GM21737 (cell line): ENCODE results near the gene XPO5.
"Not testable (repeated sequence)": the region's sequence is repeated elsewhere in the genome, so short reads cannot be mapped to it uniquely, and the experiment has no call there.

ENCODE experiments used
- ATAC-seq: cut with Tn5 transposase; IDR thresholded peaks from one replicate; pipeline ENCODE4 v1.9.1; 2021; ENCODE audit warnings: mild to moderate bottlenecking, moderate library complexity; ENCODE audit not compliant: unreplicated experiment

XPO5 gene

GRCh38 chr6:43584892-43585570, 9.2 kb upstream of the XPO5 start:
- no peak for ATAC-seq

DNA sequence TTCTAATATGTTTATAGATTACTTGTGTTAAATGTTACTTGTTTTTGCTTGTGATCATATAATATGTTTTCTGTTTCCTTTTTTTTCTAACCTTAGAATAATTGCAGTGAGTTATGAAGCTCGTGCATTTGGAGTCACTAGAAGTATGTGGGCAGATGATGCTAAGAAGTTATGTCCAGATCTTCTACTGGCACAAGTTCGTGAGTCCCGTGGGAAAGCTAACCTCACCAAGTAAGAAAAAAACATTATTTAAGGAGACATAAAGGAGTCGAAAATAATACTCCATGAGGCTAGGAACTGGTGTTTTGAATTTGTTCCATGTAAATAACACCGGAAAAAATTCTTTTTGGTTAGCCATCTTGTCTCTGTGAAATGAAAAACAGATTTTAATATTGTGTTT, 7.1 kb upstream of the XPO5 start:
- ATAC-seq: no peak

- ATAC-seq: no peak
Measured at GRCh38 chr6:43579171-43579570, 3.3 kb upstream of the XPO5 start.

DNA sequence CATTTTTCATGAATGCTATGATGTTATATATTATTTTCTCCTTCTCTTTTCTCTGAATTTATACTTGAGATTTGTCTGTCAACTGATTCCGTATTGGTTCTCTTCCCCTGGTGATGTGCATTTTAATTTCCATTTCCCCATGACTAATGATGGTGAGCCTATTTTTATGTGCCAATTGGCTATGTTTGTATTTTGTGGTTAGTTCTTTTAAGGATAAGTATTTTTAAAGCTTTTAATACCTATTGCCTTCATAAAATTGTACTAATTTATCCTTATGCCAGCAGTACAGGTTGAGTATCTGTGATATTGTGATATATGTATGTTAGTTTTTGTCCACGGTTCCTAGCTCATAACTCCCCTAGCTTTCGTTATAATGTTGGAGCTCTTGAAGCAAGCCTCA, 2.9 kb upstream of the XPO5 start:
- no peak for ATAC-seq

DNA sequence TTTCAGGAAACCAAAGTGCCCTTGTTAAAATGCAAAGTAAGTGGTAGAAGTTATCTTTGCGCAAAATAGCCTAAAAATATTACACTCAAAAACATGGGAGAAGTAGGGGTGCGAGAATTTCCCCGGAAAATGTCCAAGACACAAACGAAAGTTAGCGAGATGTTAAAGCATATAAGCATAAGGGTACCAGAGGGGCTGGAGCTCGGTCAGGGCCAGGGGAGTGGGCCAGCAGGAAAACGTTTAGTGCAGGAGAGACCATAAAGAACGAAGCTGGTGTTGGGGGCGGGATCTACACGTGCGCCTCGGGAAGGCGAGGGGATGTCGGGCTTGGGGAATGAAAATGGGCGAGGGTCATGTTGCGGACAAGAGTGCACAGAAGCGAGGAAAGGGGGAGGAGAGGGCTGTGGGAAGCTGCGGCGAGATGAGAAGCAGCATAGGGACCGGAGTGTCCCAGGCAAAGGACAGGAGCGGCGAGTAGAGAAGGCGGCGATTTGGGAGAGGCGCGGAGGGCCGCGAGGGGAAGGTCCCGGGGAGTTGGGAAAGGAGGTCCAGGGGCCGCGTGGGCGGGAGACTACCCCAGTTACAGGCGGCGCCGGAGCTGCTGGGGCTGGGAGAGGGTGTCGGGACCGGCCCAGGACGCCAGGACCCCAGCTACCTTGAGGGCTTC, 600 bp downstream of the XPO5 start:
- ATAC-seq: no peak

DNA sequence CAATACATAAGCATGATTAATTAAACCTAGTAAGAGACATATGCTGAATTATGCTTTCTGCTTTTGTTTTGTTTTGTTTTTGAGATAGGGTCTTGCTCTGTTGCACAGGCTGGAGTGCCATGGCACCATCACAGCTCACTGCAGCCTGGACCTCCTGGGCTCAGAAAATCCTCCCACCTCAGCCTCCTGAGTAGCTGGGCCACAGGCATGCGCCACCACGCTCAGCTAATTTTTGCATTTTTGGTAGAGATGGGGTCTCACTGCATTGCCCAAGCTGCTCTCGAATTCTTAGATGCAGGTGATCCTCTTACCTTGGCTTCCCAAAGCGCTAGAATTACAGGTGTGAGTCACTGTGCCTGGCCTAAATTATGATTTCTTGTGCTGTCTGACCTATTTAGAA, 3.8 kb downstream of the XPO5 start:
- no peak for ATAC-seq

DNA sequence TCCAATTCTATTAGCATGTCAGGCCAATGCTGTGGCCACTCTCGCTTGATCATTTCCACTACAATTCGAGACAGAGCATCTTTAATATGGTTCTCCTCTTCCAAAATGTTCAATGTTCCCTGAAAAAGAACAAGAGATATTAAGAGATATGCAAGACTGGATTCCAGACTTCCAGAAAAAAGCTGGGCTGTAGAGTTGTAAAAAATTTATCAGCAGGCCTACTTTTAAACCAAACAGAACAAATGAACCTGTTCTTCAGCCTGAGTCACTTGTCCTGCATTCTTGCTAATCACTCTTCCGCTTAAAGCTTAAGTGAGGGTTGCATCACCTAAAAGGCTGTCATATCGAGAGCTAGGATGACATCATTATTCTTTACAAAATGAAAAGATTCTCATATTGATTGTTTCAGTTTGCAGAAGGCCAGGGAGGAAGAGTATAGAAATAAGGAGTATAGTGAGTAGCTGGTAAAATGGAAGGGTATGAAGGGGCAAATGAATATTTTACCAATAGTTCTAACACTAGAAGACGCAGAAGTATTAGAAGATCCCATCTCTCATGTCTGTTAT, 4.9 kb downstream of the XPO5 start:
- ATAC-seq: no peak

DNA sequence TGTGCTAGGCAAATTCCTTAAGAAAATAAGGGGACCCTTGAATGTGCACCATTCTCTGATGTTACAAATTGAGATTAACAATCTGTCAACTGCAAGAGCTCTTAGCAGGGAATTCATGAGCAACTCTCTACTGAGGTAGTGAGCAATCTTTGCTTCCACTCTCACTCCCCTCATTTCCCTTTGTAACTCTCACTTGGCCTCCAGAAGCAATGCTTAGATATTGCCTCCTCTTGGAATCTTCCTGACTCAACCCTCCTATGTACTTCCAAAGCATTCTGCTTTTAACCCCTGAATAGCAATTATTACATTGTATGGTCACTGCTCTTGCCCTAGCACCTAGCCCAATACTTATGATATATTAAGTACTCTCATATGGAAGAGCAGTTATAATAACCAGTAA, 16.5 kb downstream of the XPO5 start:
- no peak for ATAC-seq

DNA sequence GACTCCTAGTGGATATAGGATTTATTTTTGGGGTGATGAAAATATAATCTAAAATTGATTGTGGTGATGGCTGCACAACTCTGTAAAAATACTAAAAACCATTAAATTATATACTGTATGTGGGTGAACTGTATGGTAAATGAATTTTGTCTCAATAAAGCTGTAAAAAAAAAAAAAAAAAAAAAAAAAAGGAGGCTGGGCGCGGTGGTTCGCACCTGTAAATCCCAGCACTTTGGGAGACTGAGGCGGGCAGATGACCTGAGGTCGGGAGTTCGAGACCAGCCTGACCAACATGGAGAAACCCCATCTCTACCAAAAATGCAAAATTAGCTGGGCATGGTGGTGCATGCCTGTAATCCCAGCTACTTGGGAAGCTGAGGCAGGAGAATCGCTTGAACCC, 18.2 kb downstream of the XPO5 start:
- not testable (repeated sequence) for ATAC-seq

- ATAC-seq: no peak
Measured at GRCh38 chr6:43547222-43547621, 28.6 kb downstream of the XPO5 start.

DNA sequence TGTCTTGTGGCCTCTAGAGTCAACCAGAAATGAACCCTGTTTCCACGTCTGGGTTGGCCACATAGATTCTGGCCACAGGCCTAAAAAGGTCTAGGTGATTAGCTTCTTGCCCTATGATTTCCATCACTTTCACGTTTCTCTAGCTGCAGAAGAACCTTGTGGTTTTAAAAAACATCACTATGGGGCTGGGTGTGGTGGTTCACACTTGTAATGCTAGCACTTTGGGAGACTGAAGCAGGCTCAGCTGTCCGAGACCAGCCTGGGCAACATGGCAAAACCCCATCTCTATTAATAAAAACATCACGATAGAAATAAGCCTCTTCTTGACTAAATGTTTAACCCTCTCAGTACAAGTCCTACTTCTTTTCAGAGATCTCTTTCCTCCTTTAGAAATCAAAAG, 31.4 kb downstream of the XPO5 start:
- ATAC-seq: no peak

DNA sequence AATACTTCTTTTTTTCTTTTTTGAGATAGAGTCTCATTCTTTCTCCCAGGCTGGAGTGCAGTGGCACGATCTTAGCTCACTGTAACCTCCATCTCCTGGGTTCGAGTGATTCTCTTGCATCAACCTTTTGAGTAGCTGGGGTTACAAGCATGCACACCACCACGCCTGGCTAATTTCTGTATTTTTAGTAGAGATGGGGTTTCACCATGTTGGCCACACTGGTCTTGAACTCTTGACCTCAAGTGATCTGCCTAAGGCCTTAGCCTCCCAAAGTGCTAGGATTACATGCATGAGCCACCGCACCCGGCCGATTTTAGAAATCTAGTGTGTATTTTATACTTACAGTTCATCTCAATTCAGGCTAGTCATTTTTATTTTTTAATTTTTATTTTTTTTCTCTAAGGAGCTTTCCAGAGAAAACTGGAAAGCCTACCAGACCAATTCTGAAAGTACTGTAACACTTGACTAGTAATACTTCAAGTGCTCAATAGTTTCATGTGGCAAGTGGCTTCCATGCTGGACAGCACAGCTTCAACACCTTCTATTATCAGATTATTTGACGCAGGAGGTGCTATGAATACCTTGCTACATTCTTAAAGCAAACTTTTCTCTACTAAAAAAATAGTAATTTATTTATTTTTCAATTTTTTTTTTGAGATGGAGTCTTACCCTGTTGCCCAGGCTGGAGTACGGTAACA, 33.9 kb downstream of the XPO5 start:
- no peak for ATAC-seq

DNA sequence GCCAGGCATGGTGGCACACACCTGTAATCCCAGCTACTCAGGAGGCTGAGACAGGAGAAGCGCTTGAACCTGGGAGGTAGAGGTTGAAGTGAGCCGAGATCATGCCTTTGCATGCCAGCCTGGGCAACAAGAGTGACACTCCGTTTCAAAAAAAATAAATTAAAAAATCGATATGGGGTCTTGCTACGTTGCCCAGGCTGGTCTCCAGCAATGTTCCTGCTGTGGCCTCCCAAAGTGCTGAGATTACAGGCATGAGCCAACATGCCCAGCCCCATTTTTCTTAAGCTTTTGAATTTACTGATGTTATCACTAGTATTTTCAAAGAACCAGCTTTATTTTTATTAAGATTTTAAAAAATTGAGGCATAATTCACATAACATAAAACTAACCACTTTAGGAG, 35.3 kb downstream of the XPO5 start:
- ATAC-seq: no peak

GRCh38 chr6:43539409-43539808, 36.4 kb downstream of the XPO5 start:
- ATAC-seq: not testable (repeated sequence)

- ATAC-seq: not testable (repeated sequence)
Measured at GRCh38 chr6:43538986-43539385, 36.9 kb downstream of the XPO5 start.

GRCh38 chr6:43532201-43532600, 43.6 kb downstream of the XPO5 start:
- no peak for ATAC-seq

GRCh38 chr6:43524483-43524961, 51.3 kb downstream of the XPO5 start:
- no peak for ATAC-seq

- ATAC-seq: no peak
Measured at GRCh38 chr6:43523284-43523683, 52.6 kb downstream of the XPO5 start.

DNA sequence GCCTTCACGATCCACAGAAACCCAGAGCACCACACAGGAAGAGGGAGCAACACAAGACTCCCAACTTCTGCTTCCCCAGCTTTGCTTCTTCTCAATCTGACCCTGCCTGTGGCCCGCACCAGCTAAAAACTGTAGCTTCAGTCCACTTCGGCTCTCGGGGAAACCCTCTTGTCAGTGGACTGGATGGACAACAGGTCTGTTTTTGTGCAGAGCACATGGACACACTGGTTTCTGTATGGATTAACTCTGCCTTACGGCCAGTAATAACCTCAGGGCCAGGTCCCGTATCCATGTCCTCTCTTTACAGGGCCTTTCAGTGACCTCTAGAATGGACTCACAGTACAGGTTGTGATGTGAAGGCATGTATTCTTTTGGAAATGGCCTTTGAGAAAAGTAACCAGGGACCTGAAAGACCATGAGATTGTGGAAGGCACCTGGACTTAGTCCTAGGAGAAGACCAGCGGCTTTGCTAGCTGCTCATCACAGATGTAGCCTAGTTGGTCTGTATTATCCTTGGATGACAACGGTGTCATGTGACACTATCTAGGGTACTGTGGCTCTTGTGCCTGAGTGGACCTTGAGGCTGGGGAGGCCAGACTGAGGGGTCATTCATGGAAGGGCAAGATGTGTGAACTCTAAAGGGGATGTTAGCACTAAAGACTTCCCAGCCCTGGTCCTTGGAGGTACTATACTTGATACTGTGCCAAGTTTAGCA, 53.1 kb downstream of the XPO5 start:
- no peak for ATAC-seq

- ATAC-seq: no peak
Measured at GRCh38 chr6:43521836-43522235, 54.0 kb downstream of the XPO5 start.

GRCh38 chr6:43520097-43520496, 55.7 kb downstream of the XPO5 start:
- ATAC-seq: no peak
